K562 (cell line): ENCODE results near the gene TBL2. TPM values are rescaled to one million over a fixed set of nuclear protein-coding genes. Genes with fewer than 3 reads are reported as not detected.

Experiments
- BCL6 ChIP-seq: fragments of 250-450 bp; sonication (Bioruptor Pico); IDR thresholded peaks from 2 replicates; pipeline ENCODE4 v1.4.0; 2020
- CTCF ChIP-seq, 3 experiments: IDR thresholded peaks in 2 of 3; conservative IDR thresholded peaks in 1 of 3; 2 replicates each; pipeline ENCODE4 v1.5.1; 2011 to 2012; ENCODE audit warnings: low read length in 3 of 3, mild to moderate bottlenecking in 3 of 3, control low read depth in 2 of 3, improper control_type of control experiment in 1 of 3, inconsistent platforms in 1 of 3, low read depth in 1 of 3, mixed read lengths in 1 of 3, moderate library complexity in 1 of 3; ENCODE audit not compliant: insufficient read depth in 2 of 3
- EHMT2 ChIP-seq: fragments of 450-650 bp; IDR thresholded peaks from 2 replicates; pipeline ENCODE4 v1.6.1; 2018; ENCODE audit warnings: antibody characterized with exemption
- GABPB1 ChIP-seq: sonication (generic); formaldehyde crosslinking; IDR thresholded peaks from 2 replicates; pipeline ENCODE4 v1.8.0; 2022; ENCODE audit warnings: mild to moderate bottlenecking, missing genetic modification reagents
- GTF2A2 ChIP-seq: IDR thresholded peaks from 2 replicates; pipeline ENCODE4 v1.6.1; 2016; ENCODE audit warnings: mild to moderate bottlenecking, missing genetic modification characterization, missing compliant biosample characterization
- HIVEP1 ChIP-seq: fragments of 250-450 bp; sonication (Bioruptor Pico); IDR thresholded peaks from 2 replicates; pipeline ENCODE4 v1.4.0; 2020; ENCODE audit warnings: mild to moderate bottlenecking
- ID3 ChIP-seq, 2 experiments: fragments of 250-450 bp in 1 of 2; fragments of 450-650 bp in 1 of 2; sonication (Bioruptor Pico) in 1 of 2; IDR thresholded peaks; 2 replicates each; pipeline versions ENCODE4 v1.6.1 to v1.8.0; 2016 to 2021; ENCODE audit warnings: mild to moderate bottlenecking in 2 of 2, moderate library complexity in 2 of 2, missing compliant biosample characterization in 1 of 2, missing genetic modification characterization in 1 of 2
- JUNB ChIP-seq: fragments of 450-650 bp; formaldehyde crosslinking; conservative IDR thresholded peaks from 2 replicates; pipeline ENCODE4 v1.4.0; 2020; ENCODE audit warnings: mild to moderate bottlenecking
- KLF13 ChIP-seq: fragments of 450-650 bp; IDR thresholded peaks from 2 replicates; pipeline ENCODE4 v1.6.1; 2016; ENCODE audit warnings: missing genetic modification characterization, low read depth, mild to moderate bottlenecking, missing compliant biosample characterization, moderate library complexity, borderline replicate concordance
- MBD1 ChIP-seq: fragments of 250-450 bp; sonication (Bioruptor Pico); IDR thresholded peaks from 2 replicates; pipeline ENCODE4 v1.8.0; 2022; ENCODE audit warnings: inconsistent platforms
- MECOM ChIP-seq: fragments of 250-450 bp; sonication (Bioruptor Pico); IDR thresholded peaks from 2 replicates; pipeline ENCODE4 v1.8.0; 2022; ENCODE audit warnings: inconsistent platforms
- NR2C2 ChIP-seq, 2 experiments: fragments of 200-800 bp in 1 of 2; sonication (Bioruptor generic) in 1 of 2; sonication (generic) in 1 of 2; formaldehyde crosslinking in 1 of 2; IDR thresholded peaks; 2 replicates each; pipeline versions ENCODE4 v1.6.1 to v1.8.0; 2016 to 2022; ENCODE audit warnings: mild to moderate bottlenecking in 1 of 2, missing compliant biosample characterization in 1 of 2, missing genetic modification characterization in 1 of 2, missing genetic modification reagents in 1 of 2
- PHF8 ChIP-seq: fragments of 200-600 bp; sonication (generic); IDR thresholded peaks from 2 replicates; pipeline ENCODE4 v1.6.1; 2012; ENCODE audit warnings: mixed run types, mild to moderate bottlenecking, inconsistent platforms, low read length, moderate library complexity, borderline replicate concordance
- RFX7 ChIP-seq: fragments of 250-450 bp; sonication (Bioruptor Pico); IDR thresholded peaks from 2 replicates; pipeline ENCODE4 v1.5.1; 2021; ENCODE audit warnings: mild to moderate bottlenecking
- STAG1 ChIP-seq: sonication (generic); formaldehyde crosslinking; IDR thresholded peaks from 2 replicates; pipeline ENCODE4 v1.5.0; 2020; ENCODE audit warnings: missing genetic modification reagents, borderline replicate concordance
- TEAD4 ChIP-seq, 2 experiments: sonication (generic) in 1 of 2; formaldehyde crosslinking in 1 of 2; IDR thresholded peaks; 2 replicates each; pipeline versions ENCODE4 v1.6.1 to v1.8.0; 2012 to 2022; ENCODE audit warnings: borderline replicate concordance in 1 of 2, inconsistent platforms in 1 of 2, low read length in 1 of 2, mild to moderate bottlenecking in 1 of 2, missing genetic modification reagents in 1 of 2
- TOE1 ChIP-seq, 2 experiments: fragments of 450-650 bp in 1 of 2; sonication (generic) in 1 of 2; formaldehyde crosslinking in 1 of 2; IDR thresholded peaks; 2 replicates each; pipeline versions ENCODE4 v1.7.1 to v1.8.0; 2016 to 2022; ENCODE audit warnings: borderline replicate concordance in 2 of 2, mild to moderate bottlenecking in 2 of 2, antibody characterized with exemption in 1 of 2, inconsistent platforms in 1 of 2, low read depth in 1 of 2, missing genetic modification reagents in 1 of 2, moderate library complexity in 1 of 2
- ZKSCAN1 ChIP-seq: fragments of 150-350 bp; IDR thresholded peaks from 2 replicates; pipeline ENCODE4 v1.6.1; 2016; ENCODE audit warnings: low read depth, low read length
- ZNF133 ChIP-seq: fragments of 250-450 bp; sonication (Bioruptor Pico); IDR thresholded peaks from 2 replicates; pipeline ENCODE4 v1.4.0; 2020; ENCODE audit warnings: mild to moderate bottlenecking
- ZNF165 ChIP-seq: fragments of 250-450 bp; sonication (Bioruptor Pico); IDR thresholded peaks from 2 replicates; pipeline ENCODE4 v1.4.0; 2020; ENCODE audit warnings: borderline replicate concordance
- polyA plus RNA-seq, 8 experiments: library from polyadenylated mRNA; depleted of rRNA in 4 of 8; stranded (reverse) in 5 of 8; unstranded in 3 of 8; fragments of >200 nt; fragmentation: Nextera tagmentation in 2 of 8; fragmentation: Illumina TruSeq in 1 of 8; extraction: Ambion mirVana in 2 of 8; extraction: Trizol in 1 of 8; gene quantifications; 2 replicates each; pipeline versions ENCODE4 v1.2.1 to v1.2.3, GENCODE V29; 2011 to 2014; ENCODE audit warnings: inconsistent platforms in 1 of 8, missing spikeins in 1 of 8
- total RNA-seq, 7 experiments: library from RNA; depleted of rRNA in 6 of 7; stranded (reverse); fragments of >200 nt in 6 of 7; fragmentation: Illumina TruSeq in 2 of 7; extraction: Trizol in 2 of 7; gene quantifications; 2 replicates each; pipeline versions ENCODE4 v1.2.1 to v1.2.3, GENCODE V29; 2011 to 2021; ENCODE audit warnings: low replicate concordance in 1 of 7
- TF ChIP-seq, protein P1 (sequence below): IDR thresholded peaks from 2 replicates; pipeline ENCODE4 v1.6.1; 2011; ENCODE audit not compliant: insufficient read length; ENCODE audit errors: extremely low read depth

TBL2 gene
- total and polyA plus RNA-seq, 9 of the 15 experiments (the other 6 are each of a cell fraction or from before 2014, with no cell fraction given) = 2.5 to 123 (median 49.2) TPM

- TF ChIP-seq MBD1 (CRISPR knock-in tag) (no peak), GTF2A2 (tag) (no peak), BCL6 (CRISPR knock-in tag) (no peak), STAG1 (CRISPR knock-in tag) (peak; percentile 64; the same call in 1 of the 2 replicates), ZNF165 (CRISPR knock-in tag) (no peak), ZKSCAN1 (no peak), CTCF (IDR thresholded peaks at IDR 0.05 in 2 of 3, conservative IDR thresholded peaks at IDR 0.05 in 1 of 3; ENCODE audit: insufficient read depth in 2 of 3, low read depth in 1 of 3, low read length in 3 of 3) (peak; percentile 93 to 98 (median 97)), GABPB1 (CRISPR knock-in tag) (0 out of 2 replicates have a peak, but pooled peaks have one; percentile 13), KLF13 (tag) (no peak), EHMT2 (no peak), ID3 (CRISPR knock-in tag; IDR thresholded peaks at IDR 0.05) (no peak), ID3 (tag; IDR thresholded peaks at IDR 0.05) (no peak), TOE1 (IDR thresholded peaks at IDR 0.05; ENCODE audit: borderline replicate concordance) (no peak), TOE1 (CRISPR knock-in tag; IDR thresholded peaks at IDR 0.05; ENCODE audit: borderline replicate concordance, low read depth) (0 out of 2 replicates have a peak, but pooled peaks have one; percentile 20), NR2C2 (CRISPR knock-in tag; IDR thresholded peaks at IDR 0.05) (no peak), NR2C2 (tag; IDR thresholded peaks at IDR 0.05) (no peak), PHF8 (no peak), HIVEP1 (CRISPR knock-in tag) (no peak), JUNB (no peak), RFX7 (no peak), MECOM (CRISPR knock-in tag) (no peak), ZNF133 (CRISPR knock-in tag) (no peak), TEAD4 (IDR thresholded peaks at IDR 0.05; ENCODE audit: low read length) (no peak), TEAD4 (CRISPR knock-in tag; IDR thresholded peaks at IDR 0.05; ENCODE audit: borderline replicate concordance) (no peak)
- TF ChIP-seq, protein P1, sequence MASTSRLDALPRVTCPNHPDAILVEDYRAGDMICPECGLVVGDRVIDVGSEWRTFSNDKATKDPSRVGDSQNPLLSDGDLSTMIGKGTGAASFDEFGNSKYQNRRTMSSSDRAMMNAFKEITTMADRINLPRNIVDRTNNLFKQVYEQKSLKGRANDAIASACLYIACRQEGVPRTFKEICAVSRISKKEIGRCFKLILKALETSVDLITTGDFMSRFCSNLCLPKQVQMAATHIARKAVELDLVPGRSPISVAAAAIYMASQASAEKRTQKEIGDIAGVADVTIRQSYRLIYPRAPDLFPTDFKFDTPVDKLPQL = no peak
Measured at GRCh38 chr7:73606801-73607691, 28.7 kb upstream of the TBL2 start (continued).
